HG02798 (cell line): ENCODE measurements around the gene GDI2.

Source experiments
- ATAC-seq: cut with Tn5 transposase; IDR thresholded peaks from one replicate; pipeline ENCODE4 v1.9.1; 2021; ENCODE audit warnings: mild to moderate bottlenecking; ENCODE audit not compliant: unreplicated experiment, poor library complexity

Gene GDI2

GRCh38 chr10:5751601-5752253, 61.5 kb downstream of the GDI2 start:
- ATAC-seq = no peak

GRCh38 chr10:5748394-5748803, 64.8 kb downstream of the GDI2 start:
- no peak for ATAC-seq

GRCh38 chr10:5746197-5746596, 67.0 kb downstream of the GDI2 start:
- ATAC-seq = no peak

- no peak for ATAC-seq
Observed at GRCh38 chr10:5744849-5745248, 68.4 kb downstream of the GDI2 start.

- no peak for ATAC-seq
Observed at GRCh38 chr10:5743736-5744135, 69.5 kb downstream of the GDI2 start.

- no peak for ATAC-seq
Observed at GRCh38 chr10:5742116-5742515, 71.1 kb downstream of the GDI2 start.

- ATAC-seq = no peak
Observed at GRCh38 chr10:5741276-5741675, 72.0 kb downstream of the GDI2 start.

- ATAC-seq = no peak
Observed at GRCh38 chr10:5738427-5738826, 74.8 kb downstream of the GDI2 start.

- ATAC-seq = no peak
Observed at GRCh38 chr10:5737352-5737751, 75.9 kb downstream of the GDI2 start.

GRCh38 chr10:5736591-5736990, 76.6 kb downstream of the GDI2 start:
- ATAC-seq = no peak

GRCh38 chr10:5735119-5735518, 78.1 kb downstream of the GDI2 start:
- no peak for ATAC-seq

- no peak for ATAC-seq
Observed at GRCh38 chr10:5732141-5732540, 81.1 kb downstream of the GDI2 start.

- no peak for ATAC-seq
Observed at GRCh38 chr10:5731559-5731958, 81.7 kb downstream of the GDI2 start.

- ATAC-seq = no peak
Observed at GRCh38 chr10:5730766-5731165, 82.5 kb downstream of the GDI2 start.

- no peak for ATAC-seq
Observed at GRCh38 chr10:5723692-5724091, 89.5 kb downstream of the GDI2 start.

GRCh38 chr10:5720182-5720581, 93.1 kb downstream of the GDI2 start:
- ATAC-seq = no peak

GRCh38 chr10:5719546-5719945, 93.7 kb downstream of the GDI2 start:
- no peak for ATAC-seq
